Right lobe of liver (tissue), 4 donors: Measurements from ENCODE around the gene TBC1D1.

Source experiments
- CTCF ChIP-seq, 4 donors: fragments of 200-600 bp in 3 of 4; fragments of 450-650 bp in 1 of 4; IDR thresholded peaks; one replicate each; pipeline versions ENCODE4 v1.5.1 to v1.8.0; 2016 to 2022; ENCODE audit warnings: antibody characterized with exemption in 4 of 4, mild to moderate bottlenecking in 2 of 4
- POLR2A ChIP-seq: fragments of 450-650 bp; IDR thresholded peaks from one replicate; pipeline ENCODE4 v1.6.1; 2017; ENCODE audit warnings: antibody characterized with exemption, mild to moderate bottlenecking
- donor health status: DM: no; HTN: no; CAD: no.
- donor health status: DM: no; HTN: no; CAD: no.
- donor health status: DM: no; HTN: yes; CAD: no.

GRCh38 chr4:38076153-38076669 lies 185.3 kb downstream of the TBC1D1 start:
- TF ChIP-seq CTCF (IDR thresholded peaks at IDR 0.05) (no peak), POLR2A (no peak)
